ENCODE results near the gene TECR. TPM values are rescaled to one million over a fixed set of nuclear protein-coding genes. Genes with fewer than 3 reads are reported as not detected.

TECR gene
- polyA plus RNA-seq, 1 donor from 2014 or later: 31.4 TPM

- H3K4me2 ChIP-seq (ENCODE audit: low read length): no peak overlapping the region
- no peaks in the 10 kb centered on the region for H3K9me3 ChIP-seq (ENCODE audit: low read length)
- H2AFZ ChIP-seq (ENCODE audit: low read depth, low read length): no peak overlapping the region
- no peak for TF ChIP-seq REST (IDR thresholded peaks at IDR 0.05; ENCODE audit: borderline replicate concordance)
- TF ChIP-seq EZH2 (IDR thresholded peaks at IDR 0.05; ENCODE audit: borderline replicate concordance, insufficient read depth, low read length, poor library complexity, severe bottlenecking): no peak
- no peak for TF ChIP-seq SMC3 (conservative IDR thresholded peaks at IDR 0.05; ENCODE audit: poor library complexity)
- H4K20me1 ChIP-seq (ENCODE audit: insufficient read depth): no peaks in the 10 kb centered on the region
- H3K9me2 ChIP-seq (ENCODE audit: insufficient read depth, low read length): no peaks in the 10 kb centered on the region
- H3K27me3 ChIP-seq (ENCODE audit: insufficient read depth, low read depth, low read length): no peaks in the 10 kb centered on the region
- H3K9ac ChIP-seq (ENCODE audit: low read length): no peak overlapping the region
- no peaks in the 10 kb centered on the region for H3K36me3 ChIP-seq (ENCODE audit: insufficient read depth, low read length)
- H3K4me3 ChIP-seq (ENCODE audit: low read length): no peak overlapping the region
- no peaks in the 10 kb centered on the region for H3F3A ChIP-seq (ENCODE audit: insufficient read depth, low read length, poor library complexity, severe bottlenecking)
- H3K79me2 ChIP-seq (replicated peaks; ENCODE audit: insufficient read depth, low read length): peaks cover 21% of the 10 kb centered on the region
- no peak overlapping the region for H3K27ac ChIP-seq (ENCODE audit: low read length)
Measured at GRCh38 chr19:14519860-14520407, 9.5 kb upstream of the TECR start.

GRCh38 chr19:14520543-14520942, 8.9 kb upstream of the TECR start:
- H3K36me3 ChIP-seq (ENCODE audit: insufficient read depth, low read length): no peaks in the 10 kb centered on the region
- no peaks in the 10 kb centered on the region for H3K9me2 ChIP-seq (ENCODE audit: insufficient read depth, low read length)
- no peak overlapping the region for H3K4me3 ChIP-seq (ENCODE audit: low read length)
- H3K4me2 ChIP-seq (ENCODE audit: low read length): no peak overlapping the region
- no peaks in the 10 kb centered on the region for H4K20me1 ChIP-seq (ENCODE audit: insufficient read depth)
- TF ChIP-seq EZH2 (IDR thresholded peaks at IDR 0.05; ENCODE audit: borderline replicate concordance, insufficient read depth, low read length, poor library complexity, severe bottlenecking): no peak
- no peak for TF ChIP-seq POLR2AphosphoS5 (IDR thresholded peaks at IDR 0.05)
- no peak for TF ChIP-seq TAF1 (IDR thresholded peaks at IDR 0.05; ENCODE audit: low read depth)
- TF ChIP-seq SMC3 (conservative IDR thresholded peaks at IDR 0.05; ENCODE audit: poor library complexity): no peak
- TF ChIP-seq CTCF (IDR thresholded peaks at IDR 0.05; ENCODE audit: poor library complexity, severe bottlenecking): no peak
- no peaks in the 10 kb centered on the region for H3K9me3 ChIP-seq (ENCODE audit: low read length)
- H2AFZ ChIP-seq (ENCODE audit: low read depth, low read length): no peak overlapping the region
- H3K27me3 ChIP-seq (ENCODE audit: insufficient read depth, low read depth, low read length): no peaks in the 10 kb centered on the region
- H3K79me2 ChIP-seq (replicated peaks; ENCODE audit: insufficient read depth, low read length): peaks cover 21% of the 10 kb centered on the region
- no peak overlapping the region for H3K27ac ChIP-seq (ENCODE audit: low read length)
- no peaks in the 10 kb centered on the region for H3F3A ChIP-seq (ENCODE audit: insufficient read depth, low read length, poor library complexity, severe bottlenecking)
- H3K9ac ChIP-seq (ENCODE audit: low read length): no peak overlapping the region

- no peak overlapping the region for H3K4me2 ChIP-seq (ENCODE audit: low read length)
- H3K4me3 ChIP-seq (ENCODE audit: low read length): no peak overlapping the region
- no peaks in the 10 kb centered on the region for H3K36me3 ChIP-seq (ENCODE audit: insufficient read depth, low read length)
- H3K79me2 ChIP-seq (replicated peaks; ENCODE audit: insufficient read depth, low read length): peaks cover 7% of the 10 kb centered on the region
- no peaks in the 10 kb centered on the region for H3K9me2 ChIP-seq (ENCODE audit: insufficient read depth, low read length)
- no peaks in the 10 kb centered on the region for H3K27me3 ChIP-seq (ENCODE audit: insufficient read depth, low read depth, low read length)
- H3K9ac ChIP-seq (ENCODE audit: low read length): no peak overlapping the region
- H3K27ac ChIP-seq (ENCODE audit: low read length): no peak overlapping the region
- no peaks in the 10 kb centered on the region for H4K20me1 ChIP-seq (ENCODE audit: insufficient read depth)
- no peaks in the 10 kb centered on the region for H3F3A ChIP-seq (ENCODE audit: insufficient read depth, low read length, poor library complexity, severe bottlenecking)
- no peaks in the 10 kb centered on the region for H3K9me3 ChIP-seq (ENCODE audit: low read length)
- no peak for TF ChIP-seq TAF1 (IDR thresholded peaks at IDR 0.05; ENCODE audit: low read depth)
- no peak for TF ChIP-seq RAD21 (conservative IDR thresholded peaks at IDR 0.05)
- TF ChIP-seq EZH2 (IDR thresholded peaks at IDR 0.05; ENCODE audit: borderline replicate concordance, insufficient read depth, low read length, poor library complexity, severe bottlenecking): no peak
- TF ChIP-seq POLR2AphosphoS5 (IDR thresholded peaks at IDR 0.05): no peak
- TF ChIP-seq REST (IDR thresholded peaks at IDR 0.05; ENCODE audit: borderline replicate concordance): no peak
- TF ChIP-seq MXI1 (conservative IDR thresholded peaks at IDR 0.05; ENCODE audit: poor library complexity, severe bottlenecking): no peak
- TF ChIP-seq EP300 (conservative IDR thresholded peaks at IDR 0.05; ENCODE audit: poor library complexity, severe bottlenecking): no peak
- no peak for TF ChIP-seq SMC3 (conservative IDR thresholded peaks at IDR 0.05; ENCODE audit: poor library complexity)
- no peak overlapping the region for H2AFZ ChIP-seq (ENCODE audit: low read depth, low read length)
Measured at GRCh38 chr19:14525729-14526128, 3.7 kb upstream of the TECR start.
